CD8-positive, alpha-beta memory T cell (primary cell): ENCODE data around the gene VGLL4. TPM values are rescaled to one million over a fixed set of nuclear protein-coding genes. Genes with fewer than 3 reads are reported as not detected.

Experiments
- CTCF ChIA-PET: fragments of 350-600 bp; sonication (Branson Sonifier 250); formaldehyde crosslinking; loops from one replicate; lab custom pipeline; 2021; ENCODE audit warnings: antibody characterized with exemption; lab: Charles Lee
- POLR2A ChIA-PET: fragments of 350-600 bp; sonication (Branson Sonifier 250); formaldehyde crosslinking; loops from one replicate; lab custom pipeline; 2021; ENCODE audit warnings: antibody characterized with exemption; lab: Charles Lee
- DNase-seq, 5 donors: peaks; one replicate each; pipeline versions ENCODE4 v3.0.0 to v3.0.0-alpha.2; 2020 to 2022; ENCODE audit warnings: mixed read lengths in 1 of 5
- H3K27ac ChIP-seq: one replicate; pipeline ENCODE4 v1.7.0; 2013; ENCODE audit warnings: low read depth, mild to moderate bottlenecking, low read length, moderate library complexity
- H3K27me3 ChIP-seq: 2 replicates; pipeline ENCODE4 v1.7.0; 2013; ENCODE audit warnings: low read length, mild to moderate bottlenecking; ENCODE audit not compliant: insufficient read depth, poor library complexity, severe bottlenecking
- H3K36me3 ChIP-seq: 2 replicates; pipeline ENCODE4 v1.7.0; 2013; ENCODE audit warnings: mild to moderate bottlenecking, low read length, moderate library complexity; ENCODE audit not compliant: insufficient read depth
- H3K4me1 ChIP-seq: 2 replicates; pipeline ENCODE4 v1.7.0; 2013; ENCODE audit warnings: mild to moderate bottlenecking, low read length, moderate library complexity; ENCODE audit not compliant: insufficient read depth
- H3K4me3 ChIP-seq: 2 replicates; pipeline ENCODE4 v1.7.0; 2013; ENCODE audit warnings: mild to moderate bottlenecking, low read length
- H3K9me3 ChIP-seq: 2 replicates; pipeline ENCODE4 v1.7.0; 2013; ENCODE audit warnings: mild to moderate bottlenecking, low read length
- H3K27ac Mint-ChIP-seq, 8 donors: one replicate each; pipeline ENCODE4 v1.8.0; 2020 to 2021; ENCODE audit warnings: mixed read lengths in 8 of 8, mild to moderate bottlenecking in 6 of 8, inconsistent platforms in 3 of 8, moderate library complexity in 3 of 8
- H3K27me3 Mint-ChIP-seq, 2 donors: one replicate each; pipeline ENCODE4 v1.8.0; 2020 to 2021; ENCODE audit warnings: mixed read lengths in 2 of 2, mild to moderate bottlenecking in 1 of 2, moderate library complexity in 1 of 2
- H3K36me3 Mint-ChIP-seq, 3 donors: one replicate each; pipeline ENCODE4 v1.8.0; 2020 to 2021; ENCODE audit warnings: mixed read lengths in 3 of 3, inconsistent platforms in 1 of 3, mild to moderate bottlenecking in 1 of 3
- H3K4me1 Mint-ChIP-seq, 3 donors: one replicate each; pipeline ENCODE4 v1.8.0; 2020 to 2021; ENCODE audit warnings: mixed read lengths in 3 of 3, inconsistent platforms in 1 of 3, mild to moderate bottlenecking in 1 of 3
- H3K4me3 Mint-ChIP-seq, 7 donors: one replicate each; pipeline ENCODE4 v1.8.0; 2020 to 2021; ENCODE audit warnings: mixed read lengths in 7 of 7, mild to moderate bottlenecking in 6 of 7, moderate library complexity in 4 of 7, inconsistent platforms in 2 of 7
- H3K9me3 Mint-ChIP-seq, 5 donors: one replicate each; pipeline ENCODE4 v1.8.0; 2020 to 2022; ENCODE audit warnings: mixed read lengths in 5 of 5, mild to moderate bottlenecking in 3 of 5, moderate library complexity in 2 of 5, inconsistent platforms in 1 of 5
- polyA plus RNA-seq: library from polyadenylated mRNA; unstranded; fragments of 300-500 nt; fragmentation: Illumina TruSeq; gene quantifications from one replicate; pipeline ENCODE4 v1.2.3, GENCODE V29; 2021
- total RNA-seq, 2 experiments: library from RNA; stranded (reverse); gene quantifications; one replicate each; pipeline ENCODE4 v1.2.3, GENCODE V29; 2021

The VGLL4 gene
- total and polyA plus RNA-seq, 3 experiments from 2014 or later = 29.9 to 40.5 (median 37.7) TPM

DNA sequence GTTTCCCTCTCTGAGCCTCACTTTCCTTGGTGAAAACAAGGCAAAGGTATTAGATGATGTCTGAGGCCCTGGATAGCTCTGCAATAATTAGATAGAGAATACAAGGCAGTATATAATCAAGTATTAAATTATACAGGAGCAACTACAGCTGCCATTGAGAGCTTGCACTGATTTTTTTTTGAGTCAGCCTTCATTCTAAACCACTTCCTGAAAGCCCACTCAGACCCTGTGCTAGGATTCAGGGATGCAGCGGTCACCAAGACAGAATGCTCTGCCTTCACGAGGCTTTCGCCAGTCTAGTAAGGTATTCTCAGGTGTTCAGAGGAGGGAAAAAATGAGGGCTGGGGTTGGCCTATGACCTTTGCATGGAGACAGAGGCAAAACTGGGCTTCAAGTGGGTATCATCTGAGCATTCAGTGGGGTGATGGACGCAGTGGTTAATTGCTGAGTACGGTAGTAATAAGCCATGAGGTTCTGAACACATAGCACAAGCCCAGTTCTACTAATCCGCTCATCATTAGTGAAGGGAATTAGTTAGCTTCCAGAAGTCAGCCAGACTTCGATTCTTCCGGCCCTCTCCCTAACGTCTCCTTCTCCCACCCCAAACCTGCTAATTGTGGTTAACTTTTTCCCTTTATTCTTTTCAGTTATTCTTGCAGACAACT lies 3.6 kb downstream of the VGLL4 start:
- ChIA-PET CTCF (interaction anchor here (1.2 to 1.7 kb wide), 2 partner anchors 11 kb away, joined by 3 to 5 read pairs; no protein-coding TSS in a partner anchor), POLR2A (no interaction called here)
- peaks cover 0 to 3% of the 10 kb centered on the region in 2 donors for H3K27me3 Mint-ChIP-seq
- Histone ChIP-seq H3K27me3 (no peaks in the 10 kb centered on the region), H3K36me3 (no peaks in the 10 kb centered on the region), H3K4me3 (no peak overlapping the region), H3K4me1 (peaks cover 61% of the 10 kb centered on the region), H3K9me3 (no peaks in the 10 kb centered on the region), H3K27ac (no peak overlapping the region)
- peak overlapping the region; percentile 46 to 95 (median 71) for H3K4me3 Mint-ChIP-seq
- peaks cover 53 to 77% (median 74%) of the 10 kb centered on the region in 3 donors for H3K4me1 Mint-ChIP-seq
- no peak for DNase-seq
- H3K9me3 Mint-ChIP-seq = no peaks in the 10 kb centered on the region
- peaks cover 0 to 30% (median 5%) of the 10 kb centered on the region in 3 donors for H3K36me3 Mint-ChIP-seq
- H3K27ac Mint-ChIP-seq = peak overlapping the region in 7 of 8 donors; percentile 45 to 94 (median 70)

DNA sequence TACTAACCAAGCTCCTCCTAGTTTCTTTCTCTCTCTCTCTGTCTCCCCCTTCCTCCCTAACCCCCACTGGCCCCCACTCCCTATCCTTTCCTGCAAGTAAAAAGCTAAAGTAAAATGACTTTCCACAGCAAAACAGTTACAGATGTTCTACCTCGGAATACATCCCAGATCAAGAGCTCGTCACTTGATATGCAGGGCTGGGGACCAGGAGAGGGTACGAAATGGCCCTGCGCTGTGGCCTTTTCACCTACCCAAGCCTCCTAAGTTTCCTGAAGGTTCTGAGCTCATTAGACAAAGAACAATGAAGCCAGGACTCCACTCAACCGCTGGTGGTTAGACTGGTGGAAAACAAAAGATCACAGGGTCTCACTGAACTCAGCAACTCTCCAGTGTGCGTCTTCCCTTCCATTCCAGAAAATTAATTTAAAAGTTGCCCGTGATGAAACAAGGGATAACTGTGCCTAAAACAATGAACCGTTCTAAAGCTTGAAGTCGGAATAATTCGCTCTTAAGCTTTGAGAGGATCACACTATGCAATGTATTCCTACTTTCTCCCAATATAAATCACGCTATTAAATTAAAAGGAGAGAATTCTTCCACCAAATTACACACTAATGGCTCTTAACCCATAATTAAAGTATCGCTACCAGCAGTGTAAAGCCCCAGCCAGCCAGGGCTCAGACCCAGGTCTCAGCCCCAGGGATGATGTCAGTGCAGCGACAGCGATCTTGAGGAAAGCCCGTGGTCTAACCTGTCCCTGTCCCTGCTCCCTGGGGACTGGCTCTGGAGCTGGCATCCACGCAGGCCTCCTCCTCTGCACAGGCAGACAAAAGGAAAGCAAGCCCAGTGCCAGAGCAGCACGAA lies 5.0 kb downstream of the VGLL4 start:
- Histone ChIP-seq H3K9me3 (no peaks in the 10 kb centered on the region), H3K27ac (no peak overlapping the region), H3K4me1 (peaks cover 75% of the 10 kb centered on the region), H3K27me3 (no peaks in the 10 kb centered on the region), H3K36me3 (no peaks in the 10 kb centered on the region), H3K4me3 (no peak overlapping the region)
- Mint-ChIP-seq H3K36me3 (peaks cover 0 to 30% (median 5%) of the 10 kb centered on the region in 3 donors), H3K9me3 (no peaks in the 10 kb centered on the region), H3K27ac (peak overlapping the region in 3 of 8 donors; percentile 55 to 64 (median 56)), H3K4me1 (peaks cover 60 to 83% (median 79%) of the 10 kb centered on the region in 3 donors), H3K4me3 (peak overlapping the region in 2 of 7 donors; percentile 22 to 36), H3K27me3 (peaks cover 0 to 3% of the 10 kb centered on the region in 2 donors)
- POLR2A ChIA-PET = no interaction called here
- no peak for DNase-seq
- CTCF ChIA-PET = interaction anchor here (1.0 to 1.2 kb wide), 2 partner anchors 13 to 208 kb away, joined by 3 read pairs; partner anchors contain the start of gene TAMM41

DNA sequence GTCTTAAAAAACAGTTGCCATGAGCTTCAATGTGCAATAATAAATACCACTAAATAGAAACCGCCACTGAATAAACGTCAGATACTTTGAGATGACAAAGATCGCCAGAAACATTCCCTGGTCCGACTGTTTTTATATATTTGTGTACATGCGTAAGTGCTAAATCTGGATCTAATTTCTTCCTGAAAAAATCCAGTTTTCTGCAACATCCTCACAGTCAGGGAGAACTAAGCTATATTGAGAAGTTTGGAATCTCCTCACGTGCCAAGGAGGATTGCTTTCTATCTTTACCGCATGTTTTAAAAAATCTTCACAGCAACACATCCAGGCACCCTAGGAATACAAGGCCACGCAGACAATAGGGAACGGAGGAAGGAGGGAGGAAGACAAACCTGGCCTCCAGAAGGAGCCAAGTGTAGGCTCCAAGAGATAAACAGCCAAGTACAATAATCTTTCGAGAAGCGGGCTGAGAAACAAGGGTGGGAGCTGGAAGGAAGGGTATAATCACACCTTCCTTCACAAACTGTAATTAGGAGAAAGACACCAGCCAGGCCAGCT lies 5.7 kb downstream of the VGLL4 start:
- Mint-ChIP-seq H3K36me3 (peaks cover 0 to 24% (median 6%) of the 10 kb centered on the region in 3 donors), H3K27me3 (peaks cover 0 to 2% of the 10 kb centered on the region in 2 donors), H3K27ac (peak overlapping the region in 1 of 8 donors; percentile 55), H3K4me1 (peaks cover 61 to 87% (median 84%) of the 10 kb centered on the region in 3 donors), H3K9me3 (no peaks in the 10 kb centered on the region), H3K4me3 (peak overlapping the region in 3 of 7 donors; percentile 22 to 58 (median 36))
- Histone ChIP-seq H3K4me1 (peaks cover 80% of the 10 kb centered on the region), H3K36me3 (no peaks in the 10 kb centered on the region), H3K9me3 (no peaks in the 10 kb centered on the region), H3K27me3 (no peaks in the 10 kb centered on the region), H3K27ac (no peak overlapping the region), H3K4me3 (no peak overlapping the region)
- CTCF ChIA-PET = interaction anchor here (1.0 kb wide), 1 partner anchor 209 kb away, joined by 3 read pairs; the partner anchor contains the start of gene TAMM41
- POLR2A ChIA-PET = no interaction called here
- DNase-seq = no peak

DNA sequence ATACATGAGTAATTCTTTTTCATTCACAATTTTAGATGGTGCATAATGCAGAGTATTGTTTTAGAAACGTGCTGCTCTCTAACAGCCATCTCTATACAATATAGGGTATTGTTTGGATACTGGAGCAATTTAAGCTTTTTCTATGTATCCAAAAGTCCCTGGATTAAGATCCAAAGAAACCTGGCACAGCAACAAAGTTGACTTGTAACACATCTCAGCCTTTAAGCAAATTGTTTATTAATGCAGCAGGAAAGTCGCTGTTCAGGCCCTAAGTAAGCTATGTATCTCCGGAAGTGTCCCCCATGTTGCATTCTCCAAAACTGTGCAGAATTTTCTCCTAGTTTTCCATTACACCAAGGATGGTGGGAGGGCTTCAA lies 7.3 kb downstream of the VGLL4 start:
- ChIA-PET CTCF (no interaction called here), POLR2A (interaction anchor here (0.8 kb wide), 1 partner anchor 24 kb away, joined by 3 read pairs; no protein-coding TSS in a partner anchor)
- no peak for DNase-seq
- no peaks in the 10 kb centered on the region for H3K9me3 ChIP-seq
- Mint-ChIP-seq H3K4me1 (peaks cover 69 to 92% (median 92%) of the 10 kb centered on the region in 3 donors), H3K27me3 (no peaks in the 10 kb centered on the region), H3K9me3 (no peaks in the 10 kb centered on the region), H3K36me3 (peaks cover 0 to 12% (median 8%) of the 10 kb centered on the region in 3 donors), H3K4me3 (no peak overlapping the region), H3K27ac (no peak overlapping the region)
- H3K4me3 ChIP-seq = no peak overlapping the region
- no peaks in the 10 kb centered on the region for H3K27me3 ChIP-seq
- no peaks in the 10 kb centered on the region for H3K36me3 ChIP-seq
- peaks cover 84% of the 10 kb centered on the region for H3K4me1 ChIP-seq
- no peak overlapping the region for H3K27ac ChIP-seq

DNA sequence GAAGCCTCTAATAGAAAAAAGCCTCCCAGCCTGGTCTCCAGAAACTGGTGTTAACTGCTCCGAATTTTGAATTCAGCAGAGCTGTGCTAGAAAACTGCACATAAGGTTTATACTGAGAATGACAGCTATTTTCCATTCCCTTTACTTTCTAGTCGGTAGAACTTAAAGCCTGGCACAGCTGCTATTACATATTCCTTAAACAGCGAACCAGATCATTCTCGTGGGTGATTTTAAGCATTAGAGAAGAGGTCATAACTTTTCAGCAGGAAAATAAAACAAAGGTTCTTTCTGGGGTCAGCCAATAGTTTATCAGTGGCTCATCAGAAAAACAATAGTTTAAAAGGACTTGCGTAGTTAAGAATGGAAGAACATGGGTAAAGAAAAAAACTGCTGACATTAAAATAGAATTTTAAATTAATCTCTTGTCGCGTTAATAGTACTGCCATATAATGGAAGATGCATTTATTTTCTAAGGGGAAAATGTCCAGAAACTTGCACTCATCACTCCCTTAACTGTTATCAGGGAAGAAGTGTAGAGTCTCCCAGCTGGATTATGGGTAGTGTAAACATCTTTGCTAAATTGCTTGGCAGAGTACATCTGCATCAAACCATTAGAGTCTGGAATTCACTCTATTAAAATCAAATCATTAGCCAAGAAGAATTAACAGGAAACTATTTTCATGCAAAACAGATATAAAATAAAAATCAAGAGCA lies 7.9 kb downstream of the VGLL4 start:
- Mint-ChIP-seq H3K9me3 (no peaks in the 10 kb centered on the region), H3K27ac (no peak overlapping the region), H3K36me3 (peaks cover 0 to 12% (median 8%) of the 10 kb centered on the region in 3 donors), H3K4me3 (no peak overlapping the region), H3K27me3 (no peaks in the 10 kb centered on the region), H3K4me1 (peaks cover 68 to 92% (median 91%) of the 10 kb centered on the region in 3 donors)
- H3K9me3 ChIP-seq = no peaks in the 10 kb centered on the region
- ChIA-PET CTCF (no interaction called here), POLR2A (no interaction called here)
- H3K27me3 ChIP-seq = no peaks in the 10 kb centered on the region
- no peak for DNase-seq
- H3K4me1 ChIP-seq = peaks cover 79% of the 10 kb centered on the region
- no peaks in the 10 kb centered on the region for H3K36me3 ChIP-seq
- no peak overlapping the region for H3K27ac ChIP-seq
- H3K4me3 ChIP-seq = no peak overlapping the region

DNA sequence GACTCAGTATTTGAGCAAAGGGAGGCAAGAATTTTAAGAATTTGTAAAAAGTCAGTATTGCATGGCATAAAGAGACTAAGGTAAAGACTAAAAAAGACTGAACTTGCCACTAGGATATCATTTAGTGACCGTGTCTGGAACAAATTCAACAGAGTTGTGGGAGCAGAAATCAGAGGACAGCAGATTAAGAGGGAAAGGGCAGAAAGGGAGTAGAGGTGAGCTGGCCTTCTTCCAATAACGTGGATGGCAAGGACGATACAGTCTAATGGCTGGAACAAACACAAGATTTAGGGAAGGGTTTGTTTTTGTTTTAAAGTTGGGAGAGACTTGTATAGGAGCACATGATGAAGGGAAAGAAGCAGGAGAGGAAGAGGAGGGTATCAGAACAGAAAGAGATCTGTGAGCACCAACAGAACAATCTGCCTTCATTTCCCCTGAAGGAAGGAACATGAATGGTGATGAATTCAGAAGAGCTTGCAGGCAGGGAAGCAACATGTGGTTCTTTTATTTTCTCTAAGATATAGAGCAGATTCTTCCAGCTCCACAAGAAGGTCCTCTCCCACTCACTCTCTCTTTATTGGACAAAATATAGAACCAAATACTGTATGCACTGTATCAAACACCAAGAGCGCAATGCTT lies 8.6 kb downstream of the VGLL4 start:
- peaks cover 0 to 10% (median 6%) of the 10 kb centered on the region in 3 donors for H3K36me3 Mint-ChIP-seq
- H3K4me1 ChIP-seq = peaks cover 71% of the 10 kb centered on the region
- no peak overlapping the region for H3K27ac ChIP-seq
- H3K9me3 ChIP-seq = no peaks in the 10 kb centered on the region
- H3K27me3 ChIP-seq = no peaks in the 10 kb centered on the region
- no peaks in the 10 kb centered on the region for H3K36me3 ChIP-seq
- peaks cover 61 to 90% (median 86%) of the 10 kb centered on the region in 3 donors for H3K4me1 Mint-ChIP-seq
- DNase-seq = no peak
- CTCF ChIA-PET = interaction anchor here (1.5 kb wide), 1 partner anchor 8 kb away, joined by 5 read pairs; the partner anchor contains the start of gene VGLL4
- no peaks in the 10 kb centered on the region for H3K9me3 Mint-ChIP-seq
- H3K27me3 Mint-ChIP-seq = no peaks in the 10 kb centered on the region
- POLR2A ChIA-PET = no interaction called here
- no peak overlapping the region for H3K4me3 ChIP-seq
- H3K4me3 Mint-ChIP-seq = no peak overlapping the region
- peak overlapping the region in 2 of 8 donors; percentile 18 to 38 for H3K27ac Mint-ChIP-seq

DNA sequence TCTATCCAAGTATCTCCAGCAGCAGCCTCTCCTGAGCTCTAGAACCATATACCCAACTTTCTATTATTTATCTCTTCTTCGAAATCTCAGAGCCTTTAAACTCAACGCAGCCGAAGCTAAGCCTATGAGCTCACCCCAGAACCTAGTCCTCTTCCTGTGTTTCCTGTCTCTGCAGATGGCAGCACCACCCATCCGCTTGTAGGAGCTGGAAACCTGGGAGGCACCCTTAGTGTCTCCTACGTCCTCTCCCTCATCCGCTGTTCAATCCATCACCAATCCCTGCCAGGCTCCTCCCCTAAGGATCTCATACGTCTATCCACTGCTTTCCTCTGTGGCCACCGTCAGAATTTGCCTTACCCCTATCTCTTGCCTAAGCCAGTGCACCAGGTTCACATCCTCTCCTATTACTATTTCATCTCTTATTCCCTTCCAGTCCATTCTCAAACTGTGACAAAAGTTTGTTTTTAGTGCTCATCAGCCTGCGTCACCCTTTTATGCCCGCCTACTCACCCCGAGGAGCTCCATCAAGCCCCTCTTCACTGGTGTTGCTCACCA lies 9.6 kb downstream of the VGLL4 start:
- CTCF ChIA-PET = interaction anchor here (1.5 kb wide), 1 partner anchor 9 kb away, joined by 5 read pairs; the partner anchor contains the start of gene VGLL4
- DNase-seq = peak in 1 of 5 donors; percentile 17
- peak overlapping the region; percentile 17 for H3K4me3 ChIP-seq

More for the DNA sequence above, 9.6 kb downstream of the VGLL4 start:
- Mint-ChIP-seq H3K27me3 (no peaks in the 10 kb centered on the region), H3K4me3 (peak overlapping the region in 4 of 7 donors; percentile 2 to 63 (median 30)), H3K9me3 (no peaks in the 10 kb centered on the region), H3K4me1 (peaks cover 60 to 87% (median 85%) of the 10 kb centered on the region in 3 donors), H3K27ac (peak overlapping the region in 5 of 8 donors; percentile 4 to 53 (median 25)), H3K36me3 (peaks cover 0 to 8% (median 6%) of the 10 kb centered on the region in 3 donors)
- POLR2A ChIA-PET = no interaction called here
- H3K4me1 ChIP-seq = peaks cover 63% of the 10 kb centered on the region
- H3K36me3 ChIP-seq = no peaks in the 10 kb centered on the region
- H3K27me3 ChIP-seq = no peaks in the 10 kb centered on the region
- no peak overlapping the region for H3K27ac ChIP-seq
- no peaks in the 10 kb centered on the region for H3K9me3 ChIP-seq
